GM23338 (cell line): ENCODE data around the gene PPM1F. TPM values are rescaled to one million over a fixed set of nuclear protein-coding genes. Genes with fewer than 3 reads are reported as not detected.

ENCODE experiments used
- ATAC-seq: fragments of 200-7000 bp; cut with Tn5 transposase; 3 replicates; pipeline ENCODE4 v1.9.1; 2020
- DNase-seq: peaks from one replicate; pipeline ENCODE4 v3.0.0-alpha.2; 2015; ENCODE audit warnings: low spot score
- H2AFZ ChIP-seq: fragments of 200-600 bp; sonication (generic); 2 replicates; pipeline ENCODE4 v1.8.0; 2016; ENCODE audit warnings: antibody characterized with exemption, mild to moderate bottlenecking, moderate library complexity
- H3F3A ChIP-seq: fragments of 200-600 bp; sonication (generic); replicated peaks from 2 replicates; pipeline ENCODE4 v1.8.0; 2017; ENCODE audit warnings: antibody characterized with exemption, mixed run types, low read depth
- H3K27ac ChIP-seq: fragments of 200-600 bp; sonication (generic); 2 replicates; pipeline ENCODE4 v1.6.1; 2016; ENCODE audit warnings: low read depth
- H3K27me3 ChIP-seq: fragments of 200-600 bp; sonication (generic); 2 replicates; pipeline ENCODE4 v1.8.0; 2016; ENCODE audit warnings: mild to moderate bottlenecking, mixed run types, moderate library complexity; ENCODE audit not compliant: insufficient read depth
- H3K36me3 ChIP-seq: fragments of 200-600 bp; sonication (generic); 2 replicates; pipeline ENCODE4 v1.8.0; 2016; ENCODE audit warnings: mild to moderate bottlenecking; ENCODE audit not compliant: insufficient read depth
- H3K4me1 ChIP-seq: fragments of 200-600 bp; sonication (generic); 2 replicates; pipeline ENCODE4 v1.8.0; 2016; ENCODE audit warnings: mild to moderate bottlenecking, moderate library complexity; ENCODE audit not compliant: insufficient read depth
- H3K4me2 ChIP-seq: fragments of 200-600 bp; sonication (generic); 2 replicates; pipeline ENCODE4 v1.7.1; 2017; ENCODE audit warnings: mixed run types
- H3K4me3 ChIP-seq: fragments of 200-600 bp; sonication (generic); 2 replicates; pipeline ENCODE4 v1.6.1; 2016; ENCODE audit warnings: mixed run types
- H3K79me2 ChIP-seq: fragments of 200-600 bp; sonication (generic); replicated peaks from 2 replicates; pipeline ENCODE4 v1.8.0; 2017; ENCODE audit warnings: mild to moderate bottlenecking; ENCODE audit not compliant: insufficient read depth
- H3K9me2 ChIP-seq: fragments of 200-600 bp; sonication (generic); 2 replicates; pipeline ENCODE4 v1.8.0; 2017; ENCODE audit not compliant: insufficient read depth
- H4K20me1 ChIP-seq: fragments of 200-600 bp; sonication (generic); replicated peaks from 2 replicates; pipeline ENCODE4 v1.8.0; 2017; ENCODE audit warnings: mild to moderate bottlenecking; ENCODE audit not compliant: insufficient read depth
- H3K27ac Mint-ChIP-seq: 2 replicates; pipeline ENCODE4 v1.8.0; 2020; ENCODE audit warnings: inconsistent platforms, mild to moderate bottlenecking, moderate library complexity, mixed read lengths
- H3K27me3 Mint-ChIP-seq: 3 replicates; pipeline ENCODE4 v1.8.0; 2022; ENCODE audit warnings: low read depth, mild to moderate bottlenecking, moderate library complexity, mixed read lengths, inconsistent platforms; ENCODE audit not compliant: insufficient read depth, poor library complexity
- H3K36me3 Mint-ChIP-seq: 3 replicates; pipeline ENCODE4 v1.8.0; 2021; ENCODE audit warnings: low read depth, mild to moderate bottlenecking, inconsistent platforms, moderate library complexity, mixed read lengths
- H3K4me1 Mint-ChIP-seq: 3 replicates; pipeline ENCODE4 v1.8.0; 2020; ENCODE audit warnings: mild to moderate bottlenecking, inconsistent platforms, mixed read lengths
- H3K4me3 Mint-ChIP-seq: 3 replicates; pipeline ENCODE4 v1.8.0; 2021; ENCODE audit warnings: moderate library complexity, mild to moderate bottlenecking, inconsistent platforms, mixed read lengths
- H3K9me3 Mint-ChIP-seq: 3 replicates; pipeline ENCODE4 v1.8.0; 2020; ENCODE audit warnings: moderate library complexity, mild to moderate bottlenecking, inconsistent platforms, mixed read lengths
- CTCF ChIP-seq, 2 experiments: fragments of 200-600 bp in 1 of 2; sonication (generic) in 1 of 2; conservative IDR thresholded peaks; 2 replicates each; pipeline versions ENCODE4 v1.5.1 to v1.6.1; 2016 to 2017; ENCODE audit warnings: antibody characterized with exemption in 2 of 2, low read depth in 2 of 2, mild to moderate bottlenecking in 2 of 2, moderate library complexity in 1 of 2
- ETS1 ChIP-seq: IDR thresholded peaks from 2 replicates; pipeline ENCODE4 v1.6.1; 2016; ENCODE audit warnings: antibody characterized with exemption
- EZH2phosphoT487 ChIP-seq: fragments of 200-600 bp; sonication (generic); IDR thresholded peaks from one replicate; pipeline ENCODE4 v1.8.1; 2018; ENCODE audit warnings: antibody characterized with exemption; ENCODE audit not compliant: unreplicated experiment
- NANOG ChIP-seq: IDR thresholded peaks from 2 replicates; pipeline ENCODE4 v1.6.1; 2016; ENCODE audit warnings: antibody characterized with exemption, borderline replicate concordance
- REST ChIP-seq: IDR thresholded peaks from one replicate; pipeline ENCODE4 v1.6.1; 2018; ENCODE audit warnings: antibody characterized with exemption; ENCODE audit not compliant: unreplicated experiment
- STAT1 ChIP-seq: IDR thresholded peaks from one replicate; pipeline ENCODE4 v1.6.1; 2016; ENCODE audit warnings: antibody characterized with exemption; ENCODE audit not compliant: unreplicated experiment
- ZNF331 ChIP-seq: fragments of 250-450 bp; sonication (Bioruptor Pico); IDR thresholded peaks from 2 replicates; pipeline ENCODE4 v1.5.0; 2020; ENCODE audit warnings: low read depth, mild to moderate bottlenecking, moderate library complexity
- polyA plus RNA-seq: library from polyadenylated mRNA; unstranded; fragments of >200 nt; fragmentation: Nextera tagmentation; extraction: Ambion mirVana; gene quantifications from 2 replicates; pipeline ENCODE4 v1.2.1, GENCODE V29; 2016
- total RNA-seq: library from RNA; depleted of rRNA; stranded (reverse); fragments of >200 nt; shearing (Covaris generic); gene quantifications from 2 replicates; pipeline ENCODE4 v1.2.3, GENCODE V29; 2014

The PPM1F gene
- total and polyA plus RNA-seq, 2 experiments from 2014 or later: 7.1 to 29.3 TPM

GRCh38 chr22:21970037-21970799, 17.6 kb upstream of the PPM1F start (continued):
- no peak for TF ChIP-seq CTCF (conservative IDR thresholded peaks at IDR 0.05; ENCODE audit: low read depth in 2 of 2)
- no peak for TF ChIP-seq NANOG
- TF ChIP-seq REST: no peak
- TF ChIP-seq STAT1: no peak
- TF ChIP-seq ETS1: no peak
- TF ChIP-seq ZNF331 (CRISPR knock-in tag): no peak

- ATAC-seq (no peak), DNase-seq (no peak)
- H4K20me1 ChIP-seq: peaks cover 5% of the 10 kb centered on the region; the same call in 1 of the 2 replicates
- H3K36me3 Mint-ChIP-seq: peaks cover 84% of the 10 kb centered on the region
- H3K79me2 ChIP-seq: no peaks in the 10 kb centered on the region
- H3K9me2 ChIP-seq: no peaks in the 10 kb centered on the region
- no peak overlapping the region for H3K4me2 ChIP-seq
- no peak overlapping the region for H3K27ac ChIP-seq
- H3K36me3 ChIP-seq: peaks cover 14% of the 10 kb centered on the region; the same call in 1 of the 2 replicates
- no peak overlapping the region for H3K4me3 ChIP-seq
- no peaks in the 10 kb centered on the region for H3F3A ChIP-seq
- no peaks in the 10 kb centered on the region for H3K4me1 Mint-ChIP-seq
- H3K27me3 Mint-ChIP-seq: peaks cover 12% of the 10 kb centered on the region
- no peaks in the 10 kb centered on the region for H3K9me3 Mint-ChIP-seq
- no peak overlapping the region for H2AFZ ChIP-seq
- H3K27me3 ChIP-seq: no peaks in the 10 kb centered on the region
- H3K4me3 Mint-ChIP-seq: no peak overlapping the region
- no peak overlapping the region for H3K27ac Mint-ChIP-seq
- H3K4me1 ChIP-seq: no peaks in the 10 kb centered on the region
- TF ChIP-seq REST (no peak), ZNF331 (CRISPR knock-in tag) (no peak), EZH2phosphoT487 (no peak)
These were observed 15.9 kb upstream of the PPM1F start for GRCh38 chr22:21968452-21969129.
